PC-3 (cell line): ENCODE data around the gene DGKZ. TPM values are rescaled to one million over a fixed set of nuclear protein-coding genes. Genes with fewer than 3 reads are reported as not detected.

ENCODE experiments used
- ATAC-seq: fragments of 200-7000 bp; cut with Tn5 transposase; 2 replicates; pipeline ENCODE4 v1.9.1; 2020; ENCODE audit warnings: mild to moderate bottlenecking, moderate library complexity
- BruUV-seq: library from RNA; stranded (reverse); fragments of 400-500 nt; replicated peaks from 2 replicates; lab custom pipeline; 2021; lab: Mats Ljungman, UMichigan
- CTCF ChIA-PET: fragments of 300-600 bp; sonication (Branson Sonifier 250); formaldehyde crosslinking; loops from one replicate; lab custom pipeline; 2022; ENCODE audit warnings: antibody characterized with exemption; lab: Charles Lee
- POLR2A ChIA-PET: fragments of 300-600 bp; sonication (Branson Sonifier 250); formaldehyde crosslinking; loops from one replicate; lab custom pipeline; 2022; ENCODE audit warnings: antibody characterized with exemption; ENCODE audit not compliant: unreplicated experiment; lab: Charles Lee
- DNase-seq: peaks from one replicate; pipeline ENCODE4 v3.0.0-alpha.2; 2015
- H2AFZ ChIP-seq: fragments of 300-600 bp; sonication (generic); 2 replicates; pipeline ENCODE4 v1.6.0; 2016; ENCODE audit warnings: antibody characterized with exemption, low read length
- H3F3A ChIP-seq: fragments of 300-600 bp; sonication (generic); one replicate; pipeline ENCODE4 v1.6.0; 2017; ENCODE audit warnings: antibody characterized with exemption, low read length, control low read depth, mild to moderate bottlenecking; ENCODE audit not compliant: unreplicated experiment
- H3K27ac ChIP-seq: fragments of 300-600 bp; sonication (generic); 2 replicates; pipeline ENCODE4 v1.5.1; 2016; ENCODE audit warnings: mild to moderate bottlenecking, low read length
- H3K27me3 ChIP-seq: fragments of 300-600 bp; sonication (generic); 2 replicates; pipeline ENCODE4 v1.6.1; 2016; ENCODE audit warnings: low read length, mixed read lengths
- H3K36me3 ChIP-seq: fragments of 300-600 bp; sonication (generic); 2 replicates; pipeline ENCODE4 v1.6.1; 2016; ENCODE audit warnings: low read depth, mixed run types, low read length, mixed read lengths
- H3K4me1 ChIP-seq: fragments of 300-600 bp; sonication (generic); 2 replicates; pipeline ENCODE4 v1.5.1; 2016; ENCODE audit warnings: low read length; ENCODE audit not compliant: insufficient read depth
- H3K4me2 ChIP-seq: fragments of 300-600 bp; sonication (generic); 2 replicates; pipeline ENCODE4 v1.6.0; 2016; ENCODE audit warnings: low read length
- H3K4me3 ChIP-seq: fragments of 300-600 bp; sonication (generic); 2 replicates; pipeline ENCODE4 v1.5.1; 2016; ENCODE audit warnings: mild to moderate bottlenecking, low read length, mixed read lengths
- H3K79me2 ChIP-seq: fragments of 300-600 bp; sonication (generic); 2 replicates; pipeline ENCODE4 v1.6.1; 2017; ENCODE audit warnings: low read length, mixed read lengths
- H3K9ac ChIP-seq: fragments of 300-600 bp; sonication (generic); 2 replicates; pipeline ENCODE4 v1.6.0; 2016; ENCODE audit warnings: mild to moderate bottlenecking, low read length
- H3K9me2 ChIP-seq: fragments of 300-600 bp; sonication (generic); replicated peaks from 2 replicates; pipeline ENCODE4 v1.6.1; 2016; ENCODE audit warnings: mixed run types, low read length, mixed read lengths
- H3K9me3 ChIP-seq: fragments of 300-600 bp; sonication (generic); 2 replicates; pipeline ENCODE4 v1.6.1; 2016; ENCODE audit warnings: low read length, mixed read lengths
- H4K20me1 ChIP-seq: fragments of 300-600 bp; sonication (generic); 2 replicates; pipeline ENCODE4 v1.6.1; 2016; ENCODE audit warnings: low read length, mixed read lengths
- EZH2 ChIP-seq: fragments of 300-600 bp; sonication (generic); IDR thresholded peaks from one replicate; pipeline ENCODE4 v1.6.1; 2017; ENCODE audit warnings: antibody characterized with exemption, mild to moderate bottlenecking, low read length; ENCODE audit not compliant: unreplicated experiment
- EZH2phosphoT487 ChIP-seq: fragments of 300-600 bp; sonication (generic); IDR thresholded peaks from 2 replicates; pipeline ENCODE4 v1.6.1; 2018; ENCODE audit warnings: mild to moderate bottlenecking, antibody characterized with exemption, low read length, borderline replicate concordance
- intact Hi-C: fragments of 100-400 bp; cut with micrococcal nuclease; formaldehyde crosslinking; loops from 2 replicates; pipeline ENCODE4 v1.9.0; 2023
- total RNA-seq: library from RNA; depleted of rRNA; stranded (reverse); fragments of >200 nt; gene quantifications from 2 replicates; pipeline ENCODE4 v1.2.3, GENCODE V29; 2014
- TF ChIP-seq, protein P1 (sequence below): fragments of 300-600 bp; sonication (generic); conservative IDR thresholded peaks from 2 replicates; pipeline ENCODE4 v1.5.1; 2017; ENCODE audit warnings: antibody characterized with exemption, low read depth, mild to moderate bottlenecking, low read length

Gene DGKZ
- total RNA-seq, 1 experiment from 2014 or later = 70.2 TPM

DNA sequence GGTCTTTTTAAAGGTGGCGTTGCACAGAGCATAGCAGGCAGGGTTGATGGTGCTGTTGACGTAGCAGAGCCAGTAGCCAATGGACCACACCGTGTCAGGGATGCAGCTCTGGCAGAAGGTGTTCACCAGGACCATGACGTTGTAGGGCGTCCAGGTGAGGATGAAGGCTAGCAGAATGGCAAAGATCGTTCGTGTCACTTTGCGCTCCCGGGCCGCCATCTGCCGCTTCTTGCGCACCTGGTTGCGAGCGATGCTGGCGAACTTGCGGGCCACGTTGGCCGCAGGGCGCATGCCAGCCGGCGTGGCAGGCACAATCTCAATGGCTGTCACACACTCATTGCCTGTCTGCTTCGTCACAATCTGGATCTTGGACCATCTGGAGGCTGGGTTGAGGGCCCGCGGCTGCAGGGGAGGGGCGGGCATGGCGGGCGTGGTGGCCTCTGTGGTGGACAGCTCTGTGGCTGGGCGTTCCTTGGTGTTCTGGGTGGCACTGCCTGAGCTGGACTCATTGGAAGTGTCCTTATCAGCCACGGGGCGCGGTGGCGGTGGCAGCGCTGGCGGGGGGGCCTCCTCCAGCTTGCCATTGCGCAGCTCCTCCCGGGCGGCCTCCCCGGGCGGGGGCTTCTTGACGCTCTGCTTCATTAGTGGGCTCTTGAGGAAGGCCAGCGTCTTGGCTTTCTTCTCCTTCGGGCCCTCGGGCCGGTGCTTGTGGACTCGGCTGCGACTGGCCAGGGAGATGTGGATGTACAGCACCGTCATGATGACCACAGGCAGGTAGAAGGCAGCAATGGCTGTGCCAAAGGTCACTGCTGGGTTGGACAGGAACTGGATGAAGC, 38.1 kb downstream of the DGKZ start:
- Histone ChIP-seq H3K79me2 (no peaks in the 10 kb centered on the region), H3K4me2 (no peak overlapping the region), H3K27me3 (peaks cover 19% of the 10 kb centered on the region), H3F3A (no peaks in the 10 kb centered on the region), H3K27ac (no peak overlapping the region), H3K4me1 (peaks cover 23% of the 10 kb centered on the region; the same call in 1 of the 2 replicates), H2AFZ (no peak overlapping the region), H3K9ac (no peak overlapping the region), H4K20me1 (no peaks in the 10 kb centered on the region), H3K9me3 (no peaks in the 10 kb centered on the region), H3K36me3 (no peaks in the 10 kb centered on the region), H3K9me2 (no peaks in the 10 kb centered on the region), H3K4me3 (no peak overlapping the region)
- DNase-seq (no peak), ATAC-seq (no peak)
- no TSS peak for BruUV-seq
- intact Hi-C loops = no loop called here
- TF ChIP-seq, protein P1, sequence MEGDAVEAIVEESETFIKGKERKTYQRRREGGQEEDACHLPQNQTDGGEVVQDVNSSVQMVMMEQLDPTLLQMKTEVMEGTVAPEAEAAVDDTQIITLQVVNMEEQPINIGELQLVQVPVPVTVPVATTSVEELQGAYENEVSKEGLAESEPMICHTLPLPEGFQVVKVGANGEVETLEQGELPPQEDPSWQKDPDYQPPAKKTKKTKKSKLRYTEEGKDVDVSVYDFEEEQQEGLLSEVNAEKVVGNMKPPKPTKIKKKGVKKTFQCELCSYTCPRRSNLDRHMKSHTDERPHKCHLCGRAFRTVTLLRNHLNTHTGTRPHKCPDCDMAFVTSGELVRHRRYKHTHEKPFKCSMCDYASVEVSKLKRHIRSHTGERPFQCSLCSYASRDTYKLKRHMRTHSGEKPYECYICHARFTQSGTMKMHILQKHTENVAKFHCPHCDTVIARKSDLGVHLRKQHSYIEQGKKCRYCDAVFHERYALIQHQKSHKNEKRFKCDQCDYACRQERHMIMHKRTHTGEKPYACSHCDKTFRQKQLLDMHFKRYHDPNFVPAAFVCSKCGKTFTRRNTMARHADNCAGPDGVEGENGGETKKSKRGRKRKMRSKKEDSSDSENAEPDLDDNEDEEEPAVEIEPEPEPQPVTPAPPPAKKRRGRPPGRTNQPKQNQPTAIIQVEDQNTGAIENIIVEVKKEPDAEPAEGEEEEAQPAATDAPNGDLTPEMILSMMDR = no peak
- TF ChIP-seq EZH2phosphoT487 (no peak), EZH2 (no peak)
- CTCF ChIA-PET = no interaction called here
- POLR2A ChIA-PET = no interaction called here

DNA sequence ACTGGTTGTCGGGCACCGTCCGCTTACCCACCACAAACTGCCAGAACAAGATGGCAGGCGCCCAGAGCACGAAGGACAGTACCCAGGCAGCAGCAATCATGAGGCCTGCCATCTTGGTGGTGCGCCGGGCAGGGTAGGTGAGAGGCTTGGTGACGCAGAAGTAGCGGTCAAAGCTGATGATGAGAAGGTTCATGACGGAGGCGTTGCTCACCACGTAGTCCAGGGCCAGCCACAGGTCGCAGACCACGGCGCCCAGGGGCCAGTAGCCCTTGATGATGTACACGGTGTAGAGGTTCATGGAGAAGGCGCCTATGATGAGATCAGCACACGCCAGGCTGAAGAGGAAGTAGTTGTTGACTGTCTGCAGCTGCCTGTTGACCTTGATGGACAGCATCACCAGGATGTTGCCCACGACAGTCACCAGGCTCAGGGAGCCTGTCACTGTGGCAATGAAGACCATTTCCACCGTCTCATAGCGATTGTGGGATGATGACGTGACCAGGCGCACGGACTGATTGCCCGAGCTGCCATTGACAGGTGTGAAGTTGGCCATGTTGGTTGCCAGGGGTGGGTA, 38.8 kb downstream of the DGKZ start:
- intact Hi-C loops = no loop called here
- CTCF ChIA-PET = no interaction called here
- Histone ChIP-seq H3K9me3 (no peaks in the 10 kb centered on the region), H4K20me1 (no peaks in the 10 kb centered on the region), H3K4me1 (peaks cover 23% of the 10 kb centered on the region; the same call in 1 of the 2 replicates), H3K27ac (no peak overlapping the region), H3K9me2 (no peaks in the 10 kb centered on the region), H3K9ac (no peak overlapping the region), H2AFZ (no peak overlapping the region), H3K4me2 (no peak overlapping the region), H3F3A (no peaks in the 10 kb centered on the region), H3K27me3 (peaks cover 26% of the 10 kb centered on the region), H3K36me3 (no peaks in the 10 kb centered on the region), H3K79me2 (no peaks in the 10 kb centered on the region), H3K4me3 (no peak overlapping the region)
- no peak for DNase-seq
- BruUV-seq = no TSS peak
- POLR2A ChIA-PET = no interaction called here
- TF ChIP-seq EZH2phosphoT487 = no peak
- TF ChIP-seq, protein P1 = no peak
- no peak for TF ChIP-seq EZH2
- no peak for ATAC-seq

DNA sequence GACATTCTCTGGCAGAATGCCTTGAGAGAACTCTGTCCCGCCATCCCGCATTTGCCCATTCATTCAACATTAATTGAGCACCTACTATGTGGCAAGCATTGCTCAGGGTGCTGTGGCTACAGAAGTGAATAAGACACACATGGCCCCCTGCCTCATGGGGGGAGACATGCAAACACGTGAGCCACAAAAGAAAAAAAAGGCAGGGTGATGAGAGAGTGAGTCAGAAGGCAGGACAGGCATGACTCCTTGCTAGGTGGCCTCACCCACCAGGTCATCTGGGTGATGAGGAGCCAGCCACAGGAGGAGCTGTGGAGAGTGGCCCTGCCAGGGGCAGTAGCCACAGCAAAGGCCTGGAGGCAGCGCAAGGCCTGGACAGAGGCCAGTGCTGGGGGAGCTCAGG, 39.4 kb downstream of the DGKZ start:
- ChIA-PET CTCF (no interaction called here), POLR2A (no interaction called here)
- Histone ChIP-seq H3K4me2 (no peak overlapping the region), H2AFZ (no peak overlapping the region), H3K9ac (no peak overlapping the region), H3K27me3 (peaks cover 29% of the 10 kb centered on the region), H3K79me2 (no peaks in the 10 kb centered on the region), H3F3A (no peaks in the 10 kb centered on the region), H3K27ac (no peak overlapping the region), H3K4me3 (no peak overlapping the region), H3K9me3 (no peaks in the 10 kb centered on the region), H4K20me1 (no peaks in the 10 kb centered on the region), H3K36me3 (no peaks in the 10 kb centered on the region), H3K4me1 (peaks cover 23% of the 10 kb centered on the region; the same call in 1 of the 2 replicates), H3K9me2 (no peaks in the 10 kb centered on the region)
- TF ChIP-seq, protein P1 = no peak
- no peak for TF ChIP-seq EZH2phosphoT487
- no peak for TF ChIP-seq EZH2
- intact Hi-C loops = no loop called here
- DNase-seq (peak; percentile 47), ATAC-seq (no peak; the same call in 1 of the 2 replicates)
- BruUV-seq = no TSS peak
